NT2/D1 (cell line): ENCODE measurements around the gene HP.

Experiments
- SUZ12 ChIP-seq: IDR thresholded peaks from 2 replicates; pipeline ENCODE4 v1.6.1; 2011; ENCODE audit not compliant: insufficient read length, insufficient read depth; ENCODE audit errors: extremely low read depth
- ZNF274 ChIP-seq: IDR thresholded peaks from 2 replicates; pipeline ENCODE4 v1.6.1; 2011; ENCODE audit warnings: mild to moderate bottlenecking, low read depth, low read length

GRCh38 chr16:72068930-72069329 is 14.6 kb downstream of the HP start:
- TF ChIP-seq ZNF274 (no peak), SUZ12 (no peak)
